HL-60 (cell line): ENCODE results near the gene FXR1.
"Not testable (repeated sequence)": the region's sequence is repeated elsewhere in the genome, so short reads cannot be mapped to it uniquely, and the experiment has no call there.

Source experiments
- DNase-seq, 2 experiments: peaks; one replicate each; pipeline ENCODE4 v3.0.0-alpha.2; 2010 to 2020; ENCODE audit warnings: low read depth in 1 of 2, low spot score in 1 of 2
- H3K27ac ChIP-seq: fragments of 250-450 bp; sonication (Bioruptor Pico); replicated peaks from 2 replicates; pipeline ENCODE4 v1.5.1; 2020; ENCODE audit warnings: mild to moderate bottlenecking, moderate library complexity
- H3K27me3 ChIP-seq: fragments of 250-450 bp; sonication (Bioruptor Pico); 2 replicates; pipeline ENCODE4 v1.5.1; 2021; ENCODE audit warnings: mild to moderate bottlenecking, moderate library complexity; ENCODE audit not compliant: insufficient read depth, poor library complexity, severe bottlenecking
- H3K4me3 ChIP-seq: replicated peaks from 2 replicates; pipeline ENCODE4 v1.5.1; 2011; ENCODE audit warnings: mild to moderate bottlenecking, control low read depth, low read length; ENCODE audit not compliant: insufficient read depth
- CTCF ChIP-seq: IDR thresholded peaks from one replicate; pipeline ENCODE4 v1.5.1; 2011; ENCODE audit warnings: low read length, control low read depth, inconsistent platforms; ENCODE audit not compliant: insufficient read depth
- GABPA ChIP-seq: IDR thresholded peaks from 2 replicates; pipeline ENCODE4 v1.6.1; 2012; ENCODE audit warnings: low read depth
- POLR2AphosphoS5 ChIP-seq: IDR thresholded peaks from 2 replicates; pipeline ENCODE4 v1.6.1; 2012; ENCODE audit warnings: low read depth
- REST ChIP-seq: IDR thresholded peaks from 2 replicates; pipeline ENCODE4 v1.6.1; 2012; ENCODE audit warnings: low read depth; ENCODE audit not compliant: insufficient replicate concordance
- SPI1 ChIP-seq: IDR thresholded peaks from 2 replicates; pipeline ENCODE4 v1.6.1; 2012; ENCODE audit warnings: low read depth, mild to moderate bottlenecking, borderline replicate concordance

FXR1 gene

GRCh38 chr3:181003469-181003868, 91.0 kb downstream of the FXR1 start:
- H3K27ac ChIP-seq, H3K27me3 ChIP-seq, DNase-seq, H3K4me3 ChIP-seq: not testable (repeated sequence)

GRCh38 chr3:181006541-181006940, 94.1 kb downstream of the FXR1 start:
- no peak overlapping the region for H3K27ac ChIP-seq
- DNase-seq = no peak
- no peaks in the 10 kb centered on the region for H3K27me3 ChIP-seq

GRCh38 chr3:181007262-181007661, 94.8 kb downstream of the FXR1 start:
- DNase-seq = no peak
- TF ChIP-seq SPI1 = no peak
- Histone ChIP-seq H3K4me3 (no peak overlapping the region), H3K27ac (no peak overlapping the region), H3K27me3 (no peaks in the 10 kb centered on the region)

More at GRCh38 chr3:181006541-181006940, 94.1 kb downstream of the FXR1 start:
- TF ChIP-seq REST (no peak), GABPA (no peak), POLR2AphosphoS5 (no peak), SPI1 (no peak), CTCF (no peak)
- H3K4me3 ChIP-seq = no peak overlapping the region

DNA sequence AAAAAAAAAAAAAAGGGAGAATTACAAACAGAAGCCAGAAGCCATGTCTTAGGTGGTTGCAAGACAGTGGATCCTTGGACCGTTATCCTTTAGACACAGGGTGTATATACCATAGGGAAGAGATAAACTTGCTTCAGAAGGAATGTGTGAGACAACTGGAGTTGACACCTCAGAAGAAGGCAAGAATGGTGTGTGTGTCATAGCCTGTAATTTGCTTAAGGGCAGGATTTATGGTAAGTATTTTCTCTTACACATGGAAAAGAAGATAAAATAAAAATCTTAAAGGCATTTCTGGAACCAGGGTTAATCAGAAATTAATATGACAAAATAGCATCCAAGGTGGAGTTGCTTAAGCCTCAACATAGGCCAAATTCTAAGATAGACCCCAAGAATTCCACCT, 96.3 kb downstream of the FXR1 start:
- TF ChIP-seq SPI1 (no peak), REST (no peak), POLR2AphosphoS5 (no peak), GABPA (no peak), CTCF (no peak)

DNA sequence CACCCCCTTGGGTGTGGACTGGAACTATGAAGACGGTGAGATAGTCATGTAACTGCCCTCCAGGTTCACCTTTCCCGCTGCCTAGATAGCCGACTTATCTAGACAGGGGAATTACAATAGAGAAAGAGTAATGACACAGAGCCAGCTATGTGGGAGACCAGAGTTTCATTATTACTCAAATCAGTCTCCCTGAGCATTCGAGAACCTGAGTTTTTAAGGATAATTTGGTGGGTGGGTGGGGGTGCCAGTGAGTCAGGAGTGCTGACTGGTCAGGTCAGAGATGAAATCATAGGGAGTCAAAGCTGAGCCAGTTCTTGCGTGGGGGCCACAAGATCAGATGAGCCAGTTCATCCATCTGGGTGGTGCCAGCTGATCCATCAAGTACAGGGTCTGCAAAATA, 96.8 kb downstream of the FXR1 start:
- TF ChIP-seq SPI1 = no peak
- TF ChIP-seq POLR2AphosphoS5 = no peak
- no peak for TF ChIP-seq CTCF
- no peak for TF ChIP-seq GABPA
- TF ChIP-seq REST = no peak
- DNase-seq = no peak
- no peak overlapping the region for H3K27ac ChIP-seq
- no peaks in the 10 kb centered on the region for H3K27me3 ChIP-seq
- H3K4me3 ChIP-seq = no peak overlapping the region

More for the DNA sequence above, 96.3 kb downstream of the FXR1 start:
- no peak overlapping the region for H3K4me3 ChIP-seq
- no peaks in the 10 kb centered on the region for H3K27me3 ChIP-seq
- H3K27ac ChIP-seq = no peak overlapping the region
- DNase-seq = no peak
